ENCODE measurements around the gene HIC1. TPM values are rescaled to one million over a fixed set of nuclear protein-coding genes. Genes with fewer than 3 reads are reported as not detected.

The HIC1 gene
- total and polyA plus RNA-seq, 9 of the 15 experiments (the other 6 are each of a cell fraction or from before 2014, with no cell fraction given), result 0.01 to 2.5 (median 0.18) TPM

- no TSS peak for BruUV-seq (replicated peaks)
- CTCF ChIA-PET (ENCODE audit: low intra/inter-chr PET ratio), result no interaction called here
- POLR2A ChIA-PET, result no interaction called here
These were observed 17.7 kb upstream of the HIC1 start for GRCh38 chr17:2037155-2037554.

More at GRCh38 chr17:2037155-2037554, 17.7 kb upstream of the HIC1 start:
- no peaks in the 10 kb centered on the region for H3K9me3 ChIP-seq (replicated peaks; ENCODE audit: control insufficient read depth, insufficient read depth, low read depth, low read length)
- no peaks in the 10 kb centered on the region for H3K9me1 ChIP-seq (ENCODE audit: control insufficient read depth, insufficient read depth, low read length)
- no peak overlapping the region for H2AFZ ChIP-seq (ENCODE audit: low read depth, low read length)
- H4K20me1 ChIP-seq (replicated peaks; ENCODE audit: control insufficient read depth, insufficient read depth, low read length), result no peaks in the 10 kb centered on the region
- H3K4me1 ChIP-seq (replicated peaks in 1 of 2; ENCODE audit: control insufficient read depth in 2 of 2, insufficient read depth in 2 of 2, low read length in 2 of 2), result peaks cover 0 to 11% of the 10 kb centered on the region in 2 experiments; a peak in 3 of 5 replicates
- no peak for DNase-seq (ENCODE audit: extremely low read depth in 1 of 4, low spot score in 3 of 4)
- WGBS (ENCODE audit: insufficient coverage, low coverage, missing lambda C conversion rate), result 89% methylated on average over 8 of the region's 10 CpGs
- H3K36me3 ChIP-seq (ENCODE audit: control insufficient read depth, insufficient read depth, low read length), result peaks cover 30% of the 10 kb centered on the region; the same call in 2 of the 3 replicates
- no peak overlapping the region for H3K27ac ChIP-seq (ENCODE audit: extremely low read depth, low read depth, low read length)
- no peak for FAIRE-seq
- H3K79me2 ChIP-seq (ENCODE audit: control insufficient read depth, insufficient read depth, low read length), result peaks cover 2% of the 10 kb centered on the region; the same call in 2 of the 3 replicates
- TF ChIP-seq MCM7 (IDR thresholded peaks at IDR 0.05), result no peak
- no peak for TF ChIP-seq BRF1 (IDR thresholded peaks at IDR 0.05; ENCODE audit: borderline replicate concordance, extremely low read depth, insufficient read length)
- TF ChIP-seq SAFB2 (IDR thresholded peaks at IDR 0.05; ENCODE audit: borderline replicate concordance, low read depth, low read length, severe bottlenecking), result no peak
- TF ChIP-seq ZNF146 (CRISPR knock-in tag; IDR thresholded peaks at IDR 0.05; ENCODE audit: unreplicated experiment), result no peak
- no peak for TF ChIP-seq SMAD4 (CRISPR knock-in tag; conservative IDR thresholded peaks at IDR 0.05)
- TF ChIP-seq, protein P1, sequence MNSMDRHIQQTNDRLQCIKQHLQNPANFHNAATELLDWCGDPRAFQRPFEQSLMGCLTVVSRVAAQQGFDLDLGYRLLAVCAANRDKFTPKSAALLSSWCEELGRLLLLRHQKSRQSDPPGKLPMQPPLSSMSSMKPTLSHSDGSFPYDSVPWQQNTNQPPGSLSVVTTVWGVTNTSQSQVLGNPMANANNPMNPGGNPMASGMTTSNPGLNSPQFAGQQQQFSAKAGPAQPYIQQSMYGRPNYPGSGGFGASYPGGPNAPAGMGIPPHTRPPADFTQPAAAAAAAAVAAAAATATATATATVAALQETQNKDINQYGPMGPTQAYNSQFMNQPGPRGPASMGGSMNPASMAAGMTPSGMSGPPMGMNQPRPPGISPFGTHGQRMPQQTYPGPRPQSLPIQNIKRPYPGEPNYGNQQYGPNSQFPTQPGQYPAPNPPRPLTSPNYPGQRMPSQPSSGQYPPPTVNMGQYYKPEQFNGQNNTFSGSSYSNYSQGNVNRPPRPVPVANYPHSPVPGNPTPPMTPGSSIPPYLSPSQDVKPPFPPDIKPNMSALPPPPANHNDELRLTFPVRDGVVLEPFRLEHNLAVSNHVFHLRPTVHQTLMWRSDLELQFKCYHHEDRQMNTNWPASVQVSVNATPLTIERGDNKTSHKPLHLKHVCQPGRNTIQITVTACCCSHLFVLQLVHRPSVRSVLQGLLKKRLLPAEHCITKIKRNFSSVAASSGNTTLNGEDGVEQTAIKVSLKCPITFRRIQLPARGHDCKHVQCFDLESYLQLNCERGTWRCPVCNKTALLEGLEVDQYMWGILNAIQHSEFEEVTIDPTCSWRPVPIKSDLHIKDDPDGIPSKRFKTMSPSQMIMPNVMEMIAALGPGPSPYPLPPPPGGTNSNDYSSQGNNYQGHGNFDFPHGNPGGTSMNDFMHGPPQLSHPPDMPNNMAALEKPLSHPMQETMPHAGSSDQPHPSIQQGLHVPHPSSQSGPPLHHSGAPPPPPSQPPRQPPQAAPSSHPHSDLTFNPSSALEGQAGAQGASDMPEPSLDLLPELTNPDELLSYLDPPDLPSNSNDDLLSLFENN (IDR thresholded peaks at IDR 0.05; ENCODE audit: low read depth in 2 of 2, low read length in 2 of 2), result no peak
- TF ChIP-seq POLR2H (tag; IDR thresholded peaks at IDR 0.05; ENCODE audit: low read depth), result no peak
- TF ChIP-seq CBFB (CRISPR knock-in tag; IDR thresholded peaks at IDR 0.05), result no peak
- no peak for TF ChIP-seq GATAD2A (IDR thresholded peaks at IDR 0.05)
- TF ChIP-seq DNMT1 (IDR thresholded peaks at IDR 0.05), result no peak
- no peak for TF ChIP-seq MCM3 (IDR thresholded peaks at IDR 0.05)
- no peak for TF ChIP-seq EWSR1 (IDR thresholded peaks at IDR 0.05; ENCODE audit: borderline replicate concordance, low read depth, partially characterized antibody)
- TF ChIP-seq NRF1 (conservative IDR thresholded peaks at IDR 0.05 in 1 of 2, IDR thresholded peaks at IDR 0.05 in 1 of 2), result no peak
- no peak for TF ChIP-seq PTTG1 (tag; IDR thresholded peaks at IDR 0.05; ENCODE audit: low read depth)
- TF ChIP-seq HMBOX1 (IDR thresholded peaks at IDR 0.05), result no peak
- TF ChIP-seq ZSCAN32 (CRISPR knock-in tag; IDR thresholded peaks at IDR 0.05), result no peak
- TF ChIP-seq PHB2 (IDR thresholded peaks at IDR 0.05; ENCODE audit: low read depth), result no peak
- no peak for TF ChIP-seq NCOA6 (IDR thresholded peaks at IDR 0.05)
- no peak for ATAC-seq
- in situ Hi-C loops (cut with MboI), result loop anchor here (10.0 kb wide), 1 partner anchor 322 kb away; the partner anchor contains the start of gene TLCD2
- H3K4me3 ChIP-seq, result no peak overlapping the region
- no peaks in the 10 kb centered on the region for H3K27me3 ChIP-seq (ENCODE audit: control insufficient read depth in 2 of 2, insufficient read depth in 2 of 2, low read length in 2 of 2)
- H3K9ac ChIP-seq (ENCODE audit: insufficient read depth in 1 of 2, low read depth in 2 of 2, low read length in 2 of 2), result no peak overlapping the region
- intact Hi-C loops (cut with micrococcal nuclease), result no loop called here
- no peak overlapping the region for H3K4me2 ChIP-seq (ENCODE audit: insufficient read depth, low read length)

Data from K562 (cell line).